HG02610 (cell line): Measurements from ENCODE around the gene ITM2C.

Experiments used
- ATAC-seq: cut with Tn5 transposase; IDR thresholded peaks from one replicate; pipeline ENCODE4 v1.9.1; 2021; ENCODE audit warnings: mild to moderate bottlenecking, moderate library complexity; ENCODE audit not compliant: unreplicated experiment

ITM2C gene

GRCh38 chr2:230849633-230850357 is 14.9 kb upstream of the ITM2C start:
- ATAC-seq: no peak

GRCh38 chr2:230850358-230850658 is 14.4 kb upstream of the ITM2C start:
- no peak for ATAC-seq

DNA sequence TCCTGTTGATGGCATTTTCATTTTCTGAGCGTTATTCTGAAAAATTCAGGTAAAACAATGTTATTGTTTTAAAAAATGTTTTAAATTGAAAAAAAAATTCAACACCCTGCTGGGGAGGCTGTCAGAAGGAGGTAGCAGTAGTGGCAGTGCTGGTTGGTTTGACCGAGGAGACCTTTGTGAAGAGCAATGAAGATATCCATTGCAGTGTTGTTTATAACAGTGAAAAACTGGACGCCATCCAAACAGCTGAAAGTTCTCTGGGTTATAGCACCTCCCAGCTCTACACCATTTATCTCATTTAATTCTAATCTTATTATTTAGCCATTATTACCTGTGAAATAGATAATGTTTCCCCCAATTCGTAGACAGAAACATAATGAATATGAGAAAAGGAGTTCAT is 12.6 kb upstream of the ITM2C start:
- no peak for ATAC-seq

DNA sequence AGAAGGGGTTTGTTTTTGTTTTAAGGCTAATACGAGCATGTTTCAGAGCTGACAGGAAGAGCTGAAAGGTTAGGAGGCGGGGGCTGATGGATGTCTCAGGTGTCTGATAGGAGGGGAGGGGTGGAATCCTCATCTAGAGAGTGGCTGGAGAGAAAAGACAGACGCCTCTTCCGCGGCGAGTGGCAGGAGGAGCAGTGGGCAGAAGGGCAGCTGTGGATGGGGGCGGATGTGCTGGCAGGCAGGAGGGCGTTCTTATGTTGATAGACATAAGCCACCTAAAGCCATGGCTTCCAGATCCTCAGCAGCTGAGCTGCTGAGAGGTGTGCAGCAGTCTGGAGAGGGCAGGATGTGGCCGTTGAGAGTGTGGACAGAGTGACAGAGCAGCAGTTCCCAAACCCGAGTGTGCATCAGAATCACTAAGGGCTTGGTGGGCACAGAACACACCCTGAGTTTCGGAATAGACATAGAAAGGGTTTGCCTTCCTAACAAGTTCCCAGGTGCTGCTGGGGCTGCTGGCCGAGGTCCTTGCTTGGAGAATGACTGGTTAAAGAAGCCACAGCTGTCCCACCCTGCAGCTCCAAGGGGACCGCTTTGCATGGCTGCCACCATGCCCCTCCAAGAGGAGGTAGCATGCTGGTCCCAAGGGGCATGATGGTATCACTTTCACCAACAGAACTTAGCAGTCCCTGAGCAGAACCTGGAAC is 3.0 kb upstream of the ITM2C start:
- ATAC-seq: no peak

DNA sequence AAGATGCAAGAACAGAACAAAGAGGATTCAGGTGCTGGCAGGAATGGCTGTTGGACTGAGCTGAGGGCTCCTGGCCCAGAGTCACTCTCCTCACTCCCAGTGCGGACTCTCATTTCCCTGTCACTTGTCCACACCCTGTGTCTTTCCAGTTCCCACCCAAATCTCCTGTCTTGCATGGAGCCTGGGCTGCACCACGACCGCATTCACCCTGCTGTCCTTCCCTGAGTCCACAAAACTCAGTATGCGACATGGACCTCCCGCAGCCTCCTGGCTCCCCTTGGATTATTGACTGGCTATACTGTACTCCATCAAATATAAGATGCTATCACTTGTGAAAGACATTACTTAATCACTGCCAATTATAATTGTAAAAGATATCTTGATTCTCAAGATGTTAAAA is 2.5 kb upstream of the ITM2C start:
- ATAC-seq: no peak

- no peak for ATAC-seq
Observed at GRCh38 chr2:230863031-230863430, 1.7 kb upstream of the ITM2C start.

- no peak for ATAC-seq
Observed at GRCh38 chr2:230863442-230864121, 1.2 kb upstream of the ITM2C start.

- no peak for ATAC-seq
Observed at GRCh38 chr2:230864122-230864604, 579 bp upstream of the ITM2C start.

DNA sequence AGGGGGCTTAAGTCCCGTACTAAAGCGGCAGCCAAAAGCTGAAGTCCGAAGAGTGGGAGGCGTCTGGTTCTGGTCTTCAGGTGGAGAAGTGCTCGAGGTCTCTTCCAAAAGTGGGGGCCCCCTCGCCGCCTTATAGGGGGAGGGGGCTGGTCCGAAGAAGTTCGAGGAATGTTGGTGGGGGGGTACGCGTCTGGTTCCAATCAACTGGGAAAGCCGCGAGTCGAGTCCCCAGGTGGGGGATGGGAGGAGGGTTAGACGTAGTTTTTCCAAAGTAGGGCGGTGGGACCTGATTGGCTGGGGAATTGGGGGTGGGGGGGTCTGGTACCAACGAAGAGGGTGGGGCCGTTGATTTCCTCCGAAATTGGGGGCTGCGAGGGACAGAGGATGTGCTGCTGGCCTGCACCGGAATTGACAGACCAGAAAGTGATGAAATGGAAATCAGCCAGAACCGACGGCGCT is 594 bp downstream of the ITM2C start:
- ATAC-seq: no peak

- ATAC-seq: no peak
Observed at GRCh38 chr2:230865766-230866755, 1.3 kb downstream of the ITM2C start.

- no peak for ATAC-seq
Observed at GRCh38 chr2:230866756-230867523, 2.2 kb downstream of the ITM2C start.

- no peak for ATAC-seq
Observed at GRCh38 chr2:230868161-230868946, 3.6 kb downstream of the ITM2C start.

- ATAC-seq: no peak
Observed at GRCh38 chr2:230868947-230869913, 4.5 kb downstream of the ITM2C start.

GRCh38 chr2:230869914-230870543 is 5.3 kb downstream of the ITM2C start:
- ATAC-seq: no peak

DNA sequence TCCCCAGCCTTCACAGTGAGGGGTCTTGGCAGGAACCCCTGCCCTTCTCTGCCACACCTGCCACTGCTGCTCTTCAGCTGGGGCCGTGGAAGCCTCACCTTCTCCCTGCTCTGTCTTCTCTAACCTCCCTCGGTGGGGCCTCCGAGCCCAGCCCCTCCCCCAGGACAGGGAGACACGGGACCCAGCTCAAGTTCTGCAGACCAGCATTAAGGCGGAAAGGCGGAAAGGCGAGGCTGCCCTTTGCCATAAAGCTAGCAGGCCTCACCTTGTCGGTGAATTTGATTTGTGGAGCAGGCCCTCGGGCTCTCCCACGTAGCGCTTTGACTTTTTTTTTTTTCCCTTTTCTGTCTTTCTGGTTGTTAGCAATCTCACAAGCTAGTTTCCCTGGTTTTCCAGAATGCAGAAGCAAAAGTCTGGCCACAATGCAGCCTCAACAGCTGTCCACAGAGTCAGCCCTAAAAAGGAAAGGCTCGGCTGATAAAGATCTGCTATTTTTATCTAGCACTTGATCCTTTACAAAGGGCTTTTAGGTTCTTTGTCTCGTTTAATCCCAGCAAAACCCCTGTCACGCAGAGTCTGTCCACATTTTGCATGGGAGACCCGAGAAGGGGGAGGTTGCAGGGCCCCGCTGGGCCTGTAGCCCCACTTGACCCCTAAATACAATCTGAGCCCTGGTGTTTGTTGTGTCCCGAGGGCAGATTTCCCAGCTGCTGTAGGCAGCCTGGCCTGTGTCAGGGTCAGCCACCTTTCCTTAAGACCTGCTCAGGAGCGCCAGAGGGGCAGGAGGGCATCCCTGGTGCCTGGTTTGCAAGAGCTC is 6.0 kb downstream of the ITM2C start:
- no peak for ATAC-seq

GRCh38 chr2:230871361-230872150 is 6.8 kb downstream of the ITM2C start:
- ATAC-seq: no peak
